ENCODE results near the gene ATP6V0C.

DNA sequence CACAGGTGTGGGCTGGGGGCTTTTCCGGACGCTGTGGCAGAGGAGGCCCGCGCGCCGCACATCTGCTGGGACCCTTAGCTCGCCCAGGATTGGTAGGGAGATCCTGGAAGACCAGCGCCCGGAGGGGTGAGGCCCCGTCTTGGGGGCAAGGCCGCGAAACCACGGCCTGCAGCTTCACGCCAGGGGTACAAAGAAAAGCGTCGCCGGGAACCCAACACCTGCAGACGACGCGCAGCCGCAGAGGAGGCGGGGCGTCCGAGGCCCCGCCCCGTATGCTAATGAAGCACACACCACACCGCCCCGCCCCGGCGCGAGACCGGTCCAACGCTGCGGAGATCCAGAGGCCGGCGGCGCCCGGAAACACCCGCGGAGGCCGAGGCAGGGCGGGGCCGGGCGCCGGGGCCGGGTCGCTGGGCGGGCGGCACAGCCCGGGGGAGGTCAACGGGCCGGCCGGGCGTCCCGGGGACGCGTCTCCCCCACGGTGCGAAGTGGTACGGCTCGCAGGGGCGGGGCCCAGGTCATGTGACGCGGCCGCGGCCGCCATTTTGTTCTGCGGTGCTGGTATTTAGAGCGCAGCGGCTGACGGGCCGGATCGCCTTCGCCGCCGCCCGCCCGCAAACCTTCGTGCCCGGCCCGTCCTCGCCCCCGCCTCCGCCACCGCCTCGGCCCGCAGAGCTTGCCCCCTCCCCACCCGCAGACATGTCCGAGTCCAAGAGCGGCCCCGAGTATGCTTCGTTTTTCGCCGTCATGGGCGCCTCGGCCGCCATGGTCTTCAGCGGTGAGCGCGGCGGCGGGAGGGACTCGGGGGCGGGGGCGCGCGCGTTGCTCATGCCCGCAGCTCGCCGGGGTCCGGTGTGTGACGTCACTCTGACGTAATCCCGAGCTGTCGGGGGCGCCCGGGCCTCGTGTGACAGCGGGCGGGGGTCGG is at the start of gene ATP6V0C:
- TF ChIP-seq RXRA (IDR thresholded peaks at IDR 0.05; ENCODE audit: insufficient read depth, low read depth, low read length) (no peak), SP2 (IDR thresholded peaks at IDR 0.05; ENCODE audit: low read length) (no peak), JUND (IDR thresholded peaks at IDR 0.05; ENCODE audit: low read length) (peak; percentile 87)

All from H1 (cell line).